Esophagus muscularis mucosa (tissue), 4 donors: Measurements from ENCODE around the gene SLC35F3. TPM values are rescaled to one million over a fixed set of nuclear protein-coding genes. Genes with fewer than 3 reads are reported as not detected.
A peak's percentile ranks its signal among the peaks of the same experiment; 100 is the strongest.

Experiments
- DNase-seq: peaks from one replicate; pipeline ENCODE4 v3.0.0-alpha.2; 2017; ENCODE audit errors: extremely low spot score
- H3K27ac ChIP-seq, 4 donors: fragments of 200-600 bp; sonication (generic); replicated peaks in 1 of 4; 1 replicate in 3 of 4; 2 replicates in 1 of 4; pipeline ENCODE4 v1.5.1; 2016 to 2019; ENCODE audit warnings: mild to moderate bottlenecking in 1 of 4
- H3K27me3 ChIP-seq, 4 donors: fragments of 200-600 bp; sonication (generic); one replicate each; pipeline versions ENCODE4 v1.5.1 to v1.6.0; 2016 to 2019
- H3K36me3 ChIP-seq, 4 donors: fragments of 200-600 bp; sonication (generic); one replicate each; pipeline ENCODE4 v1.5.1; 2016 to 2019
- H3K4me1 ChIP-seq, 4 donors: fragments of 200-600 bp; sonication (generic); one replicate each; pipeline ENCODE4 v1.5.1; 2016 to 2019
- H3K4me3 ChIP-seq, 4 donors: fragments of 200-600 bp; sonication (generic); 1 replicate in 2 of 4; 2 replicates in 2 of 4; pipeline ENCODE4 v1.5.1; 2016 to 2019; ENCODE audit warnings: mild to moderate bottlenecking in 4 of 4, moderate library complexity in 1 of 4
- H3K9me3 ChIP-seq, 4 donors: fragments of 200-600 bp; sonication (generic); 1 replicate in 3 of 4; 2 replicates in 1 of 4; pipeline ENCODE4 v1.5.1; 2016 to 2019
- CTCF ChIP-seq, 3 experiments: fragments of 200-600 bp in 2 of 3; fragments of 450-650 bp in 1 of 3; sonication (generic) in 2 of 3; IDR thresholded peaks; one replicate each; pipeline ENCODE4 v1.5.1; 2017 to 2019; ENCODE audit warnings: antibody characterized with exemption in 3 of 3, mild to moderate bottlenecking in 2 of 3, moderate library complexity in 1 of 3
- EP300 ChIP-seq: sonication (generic); formaldehyde crosslinking; IDR thresholded peaks from one replicate; pipeline ENCODE4 v1.6.1; 2017; ENCODE audit warnings: antibody characterized with exemption
- POLR2A ChIP-seq: fragments of 450-650 bp; IDR thresholded peaks from one replicate; pipeline ENCODE4 v1.6.1; 2017; ENCODE audit warnings: antibody characterized with exemption, moderate library complexity, mild to moderate bottlenecking, low read depth
- POLR2AphosphoS5 ChIP-seq, 2 donors: sonication (generic); formaldehyde crosslinking; IDR thresholded peaks; one replicate each; pipeline ENCODE4 v1.6.1; 2017; ENCODE audit warnings: antibody characterized with exemption in 2 of 2
- WGBS: methylation state at CpG from one replicate; pipeline ENCODE4 v1.1.5; 2018; 5-methylcytosine and 5-hydroxymethylcytosine counted together
- intact Hi-C: fragments of 100-400 bp; cut with DNase I; formaldehyde crosslinking; loops from one replicate; pipeline ENCODE4 v1.15.1; 2023
- total RNA-seq, 4 donors: library from RNA; depleted of rRNA; stranded (reverse); fragments of >200 nt; gene quantifications; one replicate each; pipeline versions ENCODE4 v1.1.0 to v1.2.1, GENCODE V29; 2016

The SLC35F3 gene
- total RNA-seq, 4 donors from 2014 or later: 0.34 TPM; not detected in 3

DNA sequence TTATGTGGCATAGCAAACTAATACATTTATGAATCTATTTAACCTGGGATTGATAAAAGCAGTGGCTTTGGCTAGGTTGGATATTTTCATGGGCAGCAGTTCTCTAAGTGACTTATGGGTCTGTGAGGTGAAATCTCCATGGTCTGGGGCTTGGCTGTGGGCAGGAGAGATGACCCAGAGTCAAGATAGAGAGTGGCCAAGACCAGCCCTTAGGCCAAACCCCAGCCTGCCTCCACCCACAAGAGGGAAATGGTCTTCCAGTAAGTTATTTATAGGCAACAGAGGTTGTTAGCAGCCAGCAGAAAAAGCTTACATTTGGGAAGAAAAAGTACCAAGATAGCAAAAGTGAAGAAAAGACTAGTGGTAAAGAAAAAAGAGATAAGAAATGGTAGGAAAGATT, 61.4 kb downstream of the SLC35F3 start:
- intact Hi-C loops: no loop called here
- Histone ChIP-seq H3K27ac (no peak overlapping the region), H3K36me3 (no peaks in the 10 kb centered on the region), H3K27me3 (peaks cover 0 to 5% (median 0%) of the 10 kb centered on the region in 4 donors), H3K9me3 (peaks cover 0 to 8% (median 3%) of the 10 kb centered on the region in 4 donors), H3K4me1 (no peaks in the 10 kb centered on the region), H3K4me3 (no peak overlapping the region)
- TF ChIP-seq CTCF (IDR thresholded peaks at IDR 0.05) (no peak), POLR2AphosphoS5 (IDR thresholded peaks at IDR 0.05) (no peak), POLR2A (no peak), EP300 (no peak)
- DNase-seq: peak; percentile 66

- no peak for TF ChIP-seq POLR2AphosphoS5 (IDR thresholded peaks at IDR 0.05)
- no peak for TF ChIP-seq POLR2A
- no peak for TF ChIP-seq CTCF (IDR thresholded peaks at IDR 0.05)
- no peak for TF ChIP-seq EP300
- WGBS: 82% methylated on average over 7 of the region's 7 CpGs
- intact Hi-C loops: no loop called here
- no peaks in the 10 kb centered on the region for H3K4me1 ChIP-seq
- H3K36me3 ChIP-seq: no peaks in the 10 kb centered on the region
- DNase-seq: no peak
- no peaks in the 10 kb centered on the region for H3K9me3 ChIP-seq
- no peak overlapping the region for H3K27ac ChIP-seq
- H3K27me3 ChIP-seq: no peaks in the 10 kb centered on the region
- no peak overlapping the region for H3K4me3 ChIP-seq
Measured at GRCh38 chr1:233971753-233972152, 67.3 kb downstream of the SLC35F3 start.

- intact Hi-C loops: no loop called here
- H3K9me3 ChIP-seq: no peaks in the 10 kb centered on the region
- H3K4me1 ChIP-seq: no peaks in the 10 kb centered on the region
- no peak overlapping the region for H3K27ac ChIP-seq
- WGBS: 81% methylated on average over 4 of the region's 4 CpGs
- H3K4me3 ChIP-seq: no peak overlapping the region
- DNase-seq: no peak
- H3K36me3 ChIP-seq: no peaks in the 10 kb centered on the region
- no peaks in the 10 kb centered on the region for H3K27me3 ChIP-seq
- TF ChIP-seq CTCF (IDR thresholded peaks at IDR 0.05) (no peak), POLR2AphosphoS5 (IDR thresholded peaks at IDR 0.05) (no peak), POLR2A (no peak), EP300 (no peak)
Measured at GRCh38 chr1:233972563-233972950, 68.1 kb downstream of the SLC35F3 start.

DNA sequence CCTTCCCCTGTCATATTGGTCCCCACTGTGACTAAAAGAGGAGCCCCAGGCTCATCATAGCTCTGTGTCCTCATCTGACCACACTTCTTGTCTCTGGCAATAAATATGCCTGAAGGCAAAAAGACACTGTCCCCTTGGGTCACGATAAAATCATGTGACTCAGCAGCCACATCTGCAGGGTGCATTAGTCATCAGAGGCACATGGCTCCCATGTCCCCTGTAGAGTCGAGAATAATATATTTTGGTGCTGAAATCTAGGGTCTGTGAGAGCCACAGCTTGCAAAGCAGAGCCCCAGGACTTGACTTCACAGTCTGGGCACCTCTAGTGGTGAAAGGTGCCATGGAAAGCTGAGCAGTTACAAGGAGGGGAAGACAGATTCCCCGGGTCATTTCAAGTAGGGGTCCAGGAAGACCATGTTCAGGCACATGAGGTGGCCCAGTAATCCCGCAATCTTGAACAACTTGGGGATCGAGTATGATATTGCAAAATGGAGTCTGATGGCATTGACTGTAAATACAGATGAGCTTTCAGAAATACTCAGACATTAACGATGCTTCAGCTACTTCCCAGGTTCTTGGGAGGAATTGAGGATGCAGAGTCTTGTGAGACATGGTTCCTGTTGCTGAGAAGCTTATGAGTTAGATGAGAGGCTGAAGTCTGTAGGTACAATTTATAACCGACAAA, 68.6 kb downstream of the SLC35F3 start:
- no peak for TF ChIP-seq POLR2AphosphoS5 (IDR thresholded peaks at IDR 0.05)
- 84% methylated on average over 6 of the region's 7 CpGs for WGBS
- no peaks in the 10 kb centered on the region for H3K9me3 ChIP-seq

DNA sequence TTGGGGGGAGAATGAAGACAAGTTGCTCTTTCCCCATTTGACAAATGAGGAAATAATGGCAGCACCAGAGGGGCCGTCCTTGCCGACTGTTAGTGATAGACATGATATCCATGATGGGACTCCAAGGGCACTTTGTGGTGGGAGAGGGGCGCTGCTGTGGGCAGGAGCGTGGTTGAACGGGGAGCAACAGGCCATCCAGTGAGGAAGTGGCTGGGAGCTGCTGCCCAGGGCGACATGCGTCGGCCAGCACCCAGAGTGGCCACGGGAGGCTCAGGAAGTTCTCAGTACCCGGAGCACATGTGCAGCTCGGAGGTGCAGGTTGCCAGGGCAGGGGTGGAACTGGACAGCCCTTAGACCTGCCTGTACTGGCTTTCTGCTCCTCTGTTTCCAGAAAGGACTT, 71.0 kb downstream of the SLC35F3 start:
- intact Hi-C loops: no loop called here
- H3K27ac ChIP-seq: no peak overlapping the region
- TF ChIP-seq CTCF (IDR thresholded peaks at IDR 0.05): no peak
- TF ChIP-seq POLR2AphosphoS5 (IDR thresholded peaks at IDR 0.05): no peak
- no peak for TF ChIP-seq POLR2A
- no peak for TF ChIP-seq EP300
- H3K27me3 ChIP-seq: no peaks in the 10 kb centered on the region
- WGBS: 83% methylated on average over 11 of the region's 11 CpGs
- no peaks in the 10 kb centered on the region for H3K36me3 ChIP-seq
- no peaks in the 10 kb centered on the region for H3K9me3 ChIP-seq
- no peaks in the 10 kb centered on the region for H3K4me1 ChIP-seq
- no peak overlapping the region for H3K4me3 ChIP-seq
- DNase-seq: no peak

More for the DNA sequence above, 68.6 kb downstream of the SLC35F3 start:
- intact Hi-C loops: no loop called here
- DNase-seq: no peak
- Histone ChIP-seq H3K4me1 (no peaks in the 10 kb centered on the region), H3K4me3 (no peak overlapping the region), H3K27me3 (no peaks in the 10 kb centered on the region), H3K27ac (no peak overlapping the region), H3K36me3 (no peaks in the 10 kb centered on the region)
